Esophagus squamous epithelium (tissue), 5 donors: Measurements from ENCODE around the gene TMEM135. TPM values are rescaled to one million over a fixed set of nuclear protein-coding genes. Genes with fewer than 3 reads are reported as not detected.

ENCODE experiments used
- DNase-seq: peaks from one replicate; lab custom pipeline; 2025; lab: John Stamatoyannopoulos, UW
- H3K27ac ChIP-seq, 4 donors: fragments of 200-600 bp; sonication (generic); one replicate each; pipeline ENCODE4 v1.5.1; 2016 to 2019; ENCODE audit warnings: mild to moderate bottlenecking in 1 of 4
- H3K27me3 ChIP-seq, 4 donors: fragments of 200-600 bp; sonication (generic); 1 replicate in 3 of 4; 2 replicates in 1 of 4; pipeline versions ENCODE4 v1.5.1 to v1.6.0; 2017 to 2021; ENCODE audit warnings: antibody characterized with exemption in 1 of 4
- H3K36me3 ChIP-seq, 3 donors: fragments of 200-600 bp; sonication (generic); one replicate each; pipeline ENCODE4 v1.5.1; 2016 to 2019
- H3K4me1 ChIP-seq, 3 donors: fragments of 200-600 bp; sonication (generic); one replicate each; pipeline ENCODE4 v1.5.1; 2017 to 2019
- H3K4me3 ChIP-seq, 4 donors: fragments of 200-600 bp; sonication (generic); 1 replicate in 3 of 4; 2 replicates in 1 of 4; pipeline ENCODE4 v1.5.1; 2016 to 2019; ENCODE audit warnings: mild to moderate bottlenecking in 2 of 4, moderate library complexity in 1 of 4
- H3K9me3 ChIP-seq, 3 donors: fragments of 200-600 bp; sonication (generic); one replicate each; pipeline ENCODE4 v1.5.1; 2016 to 2019
- CTCF ChIP-seq, 6 experiments: fragments of 450-650 bp in 4 of 6; fragments of 200-600 bp in 2 of 6; sonication (generic) in 2 of 6; IDR thresholded peaks; one replicate each; pipeline ENCODE4 v1.5.1; 2016 to 2019; ENCODE audit warnings: antibody characterized with exemption in 6 of 6, mild to moderate bottlenecking in 4 of 6, moderate library complexity in 4 of 6
- POLR2A ChIP-seq, 4 donors: fragments of 450-650 bp; IDR thresholded peaks; one replicate each; pipeline ENCODE4 v1.6.1; 2017; ENCODE audit warnings: antibody characterized with exemption in 4 of 4, mild to moderate bottlenecking in 4 of 4, moderate library complexity in 3 of 4
- WGBS, 2 donors: methylation state at CpG; one replicate each; pipeline ENCODE4 v1.1.5; 2018; 5-methylcytosine and 5-hydroxymethylcytosine counted together
- intact Hi-C: fragments of 100-400 bp; cut with DNase I; formaldehyde crosslinking; loops from one replicate; pipeline ENCODE4 v1.15.0; 2022
- total RNA-seq, 4 donors: library from RNA; depleted of rRNA; stranded (reverse); fragments of >200 nt; gene quantifications; one replicate each; pipeline ENCODE4 v1.1.0, GENCODE V29; 2016
- donor health status: DM: yes; HTN: yes; CAD: no.

The TMEM135 gene
- total RNA-seq, 4 donors from 2014 or later, result 4.5 to 12.0 (median 9.8) TPM

GRCh38 chr11:87316491-87316890 is 278.8 kb downstream of the TMEM135 start:
- Histone ChIP-seq H3K27me3 (no peaks in the 10 kb centered on the region), H3K4me3 (no peak overlapping the region), H3K4me1 (no peaks in the 10 kb centered on the region), H3K9me3 (no peaks in the 10 kb centered on the region), H3K36me3 (peaks cover 0 to 17% (median 0%) of the 10 kb centered on the region in 3 donors), H3K27ac (no peak overlapping the region)
- no peak for TF ChIP-seq POLR2A (IDR thresholded peaks at IDR 0.05)
- no peak for TF ChIP-seq CTCF (IDR thresholded peaks at IDR 0.05)
- DNase-seq, result no peak
- intact Hi-C loops, result no loop called here

GRCh38 chr11:87317441-87317840 is 279.7 kb downstream of the TMEM135 start:
- 57 to 94% methylated on average over 2 of the region's 2 CpGs for WGBS, 2 donors
- TF ChIP-seq CTCF (IDR thresholded peaks at IDR 0.05) (no peak), POLR2A (IDR thresholded peaks at IDR 0.05) (no peak)
- Histone ChIP-seq H3K36me3 (peaks cover 0 to 25% (median 0%) of the 10 kb centered on the region in 3 donors), H3K27me3 (no peaks in the 10 kb centered on the region), H3K4me1 (no peaks in the 10 kb centered on the region), H3K9me3 (no peaks in the 10 kb centered on the region), H3K4me3 (no peak overlapping the region), H3K27ac (no peak overlapping the region)
- intact Hi-C loops, result no loop called here
- no peak for DNase-seq

GRCh38 chr11:87320123-87320522 is 282.4 kb downstream of the TMEM135 start:
- no peak overlapping the region for H3K27ac ChIP-seq
- no peak for DNase-seq
- H3K27me3 ChIP-seq, result no peaks in the 10 kb centered on the region
- no peaks in the 10 kb centered on the region for H3K4me1 ChIP-seq
- no peak overlapping the region for H3K4me3 ChIP-seq
- no peak for TF ChIP-seq CTCF (IDR thresholded peaks at IDR 0.05)
- no peak for TF ChIP-seq POLR2A (IDR thresholded peaks at IDR 0.05)
- H3K9me3 ChIP-seq, result no peaks in the 10 kb centered on the region
- intact Hi-C loops, result no loop called here
- H3K36me3 ChIP-seq, result peaks cover 0 to 25% (median 0%) of the 10 kb centered on the region in 3 donors

- WGBS, 2 donors, result 32 to 69% methylated on average over 1 of the region's 1 CpG
- intact Hi-C loops, result no loop called here
- TF ChIP-seq POLR2A (IDR thresholded peaks at IDR 0.05) (no peak), CTCF (IDR thresholded peaks at IDR 0.05) (no peak)
- Histone ChIP-seq H3K9me3 (no peaks in the 10 kb centered on the region), H3K4me1 (no peaks in the 10 kb centered on the region), H3K27me3 (no peaks in the 10 kb centered on the region), H3K36me3 (peaks cover 0 to 29% (median 0%) of the 10 kb centered on the region in 3 donors), H3K27ac (no peak overlapping the region), H3K4me3 (no peak overlapping the region)
- DNase-seq, result no peak
These were observed 284.8 kb downstream of the TMEM135 start for GRCh38 chr11:87322568-87322967.

- Histone ChIP-seq H3K4me1 (no peaks in the 10 kb centered on the region), H3K36me3 (peaks cover 0 to 28% (median 0%) of the 10 kb centered on the region in 3 donors), H3K4me3 (no peak overlapping the region), H3K9me3 (no peaks in the 10 kb centered on the region), H3K27ac (no peak overlapping the region), H3K27me3 (no peaks in the 10 kb centered on the region)
- intact Hi-C loops, result no loop called here
- TF ChIP-seq POLR2A (IDR thresholded peaks at IDR 0.05), result no peak
- no peak for TF ChIP-seq CTCF (IDR thresholded peaks at IDR 0.05)
- WGBS, 2 donors, result 89 to 95% methylated on average over 5 of the region's 5 CpGs
- no peak for DNase-seq
These were observed 286.2 kb downstream of the TMEM135 start for GRCh38 chr11:87323899-87324298.
